ENCODE results near the gene MCTP1.

DNA sequence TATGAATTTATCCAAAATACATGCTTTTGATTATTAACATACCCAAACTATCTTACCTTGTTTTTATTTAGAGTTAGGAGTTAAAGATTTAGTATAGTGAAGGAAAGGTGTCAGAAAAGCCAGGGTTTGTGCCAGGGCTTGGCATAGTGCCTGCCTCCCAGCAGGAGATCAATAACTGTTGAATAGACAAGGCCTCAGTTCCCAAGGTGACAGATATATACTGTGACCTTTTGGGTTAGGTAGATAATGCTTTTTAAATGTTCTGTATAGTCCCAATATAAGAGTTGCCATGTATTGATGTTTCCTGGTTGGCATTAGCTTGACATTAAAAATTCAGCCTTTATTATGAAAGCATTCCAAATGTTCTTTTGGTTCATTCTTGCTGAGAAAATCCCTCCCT, 121.8 kb downstream of the MCTP1 start:
- no peak for TF ChIP-seq CTCF (conservative IDR thresholded peaks at IDR 0.05 in 1 of 2, IDR thresholded peaks at IDR 0.05 in 1 of 2; ENCODE audit: extremely low read depth in 1 of 2, insufficient read depth in 1 of 2, low read depth in 1 of 2, low read length in 2 of 2)
- TF ChIP-seq EZH2 (IDR thresholded peaks at IDR 0.05; ENCODE audit: borderline replicate concordance, low read length) = no peak

Measured in mammary epithelial cell (primary cell).